GM11168 (cell line): ENCODE measurements around the gene TNS1.

Source experiments
- in situ Hi-C: fragments of 300-500 bp; cut with MboI; formaldehyde crosslinking; loops from one replicate; pipeline ENCODE4 v1.12.0; 2022; ENCODE audit warnings: low sequenced_read_pairs; ENCODE audit not compliant: unreplicated experiment

Gene TNS1

GRCh38 chr2:217887841-217888701 is 114.7 kb downstream of the TNS1 start:
- in situ Hi-C loops = no loop called here

GRCh38 chr2:217886720-217887309 is 116.0 kb downstream of the TNS1 start:
- in situ Hi-C loops = no loop called here

- in situ Hi-C loops = no loop called here
Measured at GRCh38 chr2:217886091-217886490, 116.7 kb downstream of the TNS1 start.

- in situ Hi-C loops = no loop called here
Measured at GRCh38 chr2:217884985-217885384, 117.8 kb downstream of the TNS1 start.

- in situ Hi-C loops = no loop called here
Measured at GRCh38 chr2:217880891-217881290, 121.9 kb downstream of the TNS1 start.

- in situ Hi-C loops = no loop called here
Measured at GRCh38 chr2:217880287-217880889, 122.4 kb downstream of the TNS1 start.

- in situ Hi-C loops = no loop called here
Measured at GRCh38 chr2:217878915-217879590, 123.7 kb downstream of the TNS1 start.

- in situ Hi-C loops = no loop called here
Measured at GRCh38 chr2:217877866-217878265, 124.9 kb downstream of the TNS1 start.

GRCh38 chr2:217876253-217876570 is 126.6 kb downstream of the TNS1 start:
- in situ Hi-C loops = no loop called here

GRCh38 chr2:217875556-217876252 is 127.1 kb downstream of the TNS1 start:
- in situ Hi-C loops = no loop called here

- in situ Hi-C loops = no loop called here
Measured at GRCh38 chr2:217875138-217875537, 127.7 kb downstream of the TNS1 start.

GRCh38 chr2:217873371-217873770 is 129.4 kb downstream of the TNS1 start:
- in situ Hi-C loops = no loop called here

GRCh38 chr2:217872319-217872718 is 130.5 kb downstream of the TNS1 start:
- in situ Hi-C loops = no loop called here

GRCh38 chr2:217870528-217871011 is 132.2 kb downstream of the TNS1 start:
- in situ Hi-C loops = no loop called here

- in situ Hi-C loops = no loop called here
Measured at GRCh38 chr2:217868911-217869334, 133.9 kb downstream of the TNS1 start.

GRCh38 chr2:217868265-217868892 is 134.4 kb downstream of the TNS1 start:
- in situ Hi-C loops = no loop called here

GRCh38 chr2:217866457-217866856 is 136.3 kb downstream of the TNS1 start:
- in situ Hi-C loops = no loop called here

GRCh38 chr2:217864963-217865772 is 137.6 kb downstream of the TNS1 start:
- in situ Hi-C loops = no loop called here

GRCh38 chr2:217863883-217864282 is 138.9 kb downstream of the TNS1 start:
- in situ Hi-C loops = no loop called here
